Epithelial cell of alveolus of lung (primary cell): ENCODE data around the gene ZNF644. TPM values are rescaled to one million over a fixed set of nuclear protein-coding genes. Genes with fewer than 3 reads are reported as not detected.

ENCODE experiments used
- total RNA-seq: library from RNA; depleted of rRNA; stranded (reverse); fragments of >200 nt; gene quantifications from 2 replicates; pipeline ENCODE4 v1.2.1, GENCODE V29; 2015

ZNF644 gene
- total RNA-seq = 26.2 and 40.4 TPM in 2 replicates

DNA sequence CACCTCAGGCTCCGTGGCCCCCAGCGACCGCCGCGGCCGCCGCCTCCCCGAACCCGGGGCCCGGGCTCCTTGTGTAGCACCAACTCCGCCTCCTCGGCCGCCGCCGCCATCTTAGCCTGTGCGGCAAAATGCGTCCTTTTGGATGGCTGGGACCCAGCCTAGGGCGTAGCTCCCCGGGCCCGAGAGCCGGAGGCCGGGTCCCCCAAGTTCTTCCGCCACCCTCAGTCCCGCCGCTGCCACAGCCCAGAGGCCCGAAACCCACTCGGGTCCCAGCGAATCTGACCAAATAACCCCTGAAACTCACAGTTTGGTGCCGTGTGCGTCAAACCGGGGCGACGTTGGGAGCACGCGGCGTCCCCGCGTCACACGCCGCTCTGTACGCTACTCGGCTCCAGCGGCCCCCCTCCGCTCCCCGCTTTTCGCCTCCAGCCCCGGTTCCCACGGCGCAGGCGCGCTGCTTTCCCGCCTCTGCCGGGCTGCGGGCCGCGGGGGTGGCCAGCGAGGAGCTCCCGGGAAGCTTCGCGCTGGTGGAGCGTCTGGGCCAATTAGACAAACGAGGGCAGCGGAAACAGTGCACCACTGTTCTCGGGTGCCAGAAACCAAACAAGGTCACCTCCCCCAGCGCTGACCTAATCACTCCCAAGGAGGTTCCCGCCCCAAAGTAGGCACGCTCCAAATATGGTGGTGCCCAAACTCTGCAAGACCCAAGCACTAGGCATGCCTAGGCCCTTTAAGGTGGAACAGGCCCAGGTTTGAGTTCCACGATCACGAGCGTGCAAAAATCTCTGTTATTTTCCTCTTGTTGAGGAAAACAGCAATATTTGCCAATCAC lies at the start of gene ZNF644:
TSS of gene ZNF644 (minus strand) at position 350 of the 832 bp plus-strand sequence. CDS start 39,682 bp downstream, outside the sequence.

